K562 (cell line): ENCODE data around the gene NUP155. TPM values are rescaled to one million over a fixed set of nuclear protein-coding genes. Genes with fewer than 3 reads are reported as not detected.
A peak's percentile ranks its signal among the peaks of the same experiment; 100 is the strongest.

Experiments used
- ATF2 ChIP-seq: sonication (generic); formaldehyde crosslinking; IDR thresholded peaks from 2 replicates; pipeline ENCODE4 v1.8.1; 2022; ENCODE audit warnings: missing genetic modification reagents
- C11orf30 ChIP-seq: fragments of 450-650 bp; IDR thresholded peaks from 2 replicates; pipeline ENCODE4 v1.6.1; 2016; ENCODE audit warnings: low read depth, mild to moderate bottlenecking
- E2F8 ChIP-seq: fragments of 450-650 bp; IDR thresholded peaks from 2 replicates; pipeline ENCODE4 v1.7.1; 2018; ENCODE audit warnings: mild to moderate bottlenecking, low read depth; ENCODE audit not compliant: partially characterized antibody
- EWSR1 ChIP-seq: fragments of 450-650 bp; IDR thresholded peaks from 2 replicates; pipeline ENCODE4 v1.6.1; 2018; ENCODE audit warnings: borderline replicate concordance, mild to moderate bottlenecking, low read depth, moderate library complexity; ENCODE audit not compliant: partially characterized antibody
- HMGN3 ChIP-seq: IDR thresholded peaks from 2 replicates; pipeline ENCODE4 v1.6.1; 2011; ENCODE audit warnings: borderline replicate concordance, low read depth, mild to moderate bottlenecking, mixed read lengths, low read length; ENCODE audit not compliant: insufficient read length; ENCODE audit errors: extremely low read depth
- MAX ChIP-seq: sonication (generic); formaldehyde crosslinking; IDR thresholded peaks from 2 replicates; pipeline ENCODE4 v1.9.0; 2022; ENCODE audit warnings: mild to moderate bottlenecking, missing genetic modification reagents
- MEF2A ChIP-seq: IDR thresholded peaks from 2 replicates; pipeline ENCODE4 v1.6.1; 2011; ENCODE audit warnings: low read depth, mild to moderate bottlenecking, low read length, moderate library complexity; ENCODE audit not compliant: control insufficient read depth
- NR0B1 ChIP-seq: fragments of 450-650 bp; IDR thresholded peaks from one replicate; pipeline ENCODE4 v1.6.1; 2018; ENCODE audit warnings: mild to moderate bottlenecking, moderate library complexity; ENCODE audit not compliant: partially characterized antibody
- PCBP2 ChIP-seq: fragments of 200-400 bp; formaldehyde crosslinking; IDR thresholded peaks from 2 replicates; pipeline ENCODE4 v1.6.1; 2018; ENCODE audit warnings: low read length, low read depth, mild to moderate bottlenecking, moderate library complexity; ENCODE audit not compliant: poor library complexity, severe bottlenecking
- PHB ChIP-seq: fragments of 250-450 bp; sonication (Bioruptor Pico); IDR thresholded peaks from 2 replicates; pipeline ENCODE4 v1.5.0; 2021
- SIX5 ChIP-seq, 2 experiments: IDR thresholded peaks; 2 replicates each; pipeline ENCODE4 v1.6.1; 2011; ENCODE audit warnings: low read length in 2 of 2, borderline replicate concordance in 1 of 2, low read depth in 1 of 2, mild to moderate bottlenecking in 1 of 2, moderate library complexity in 1 of 2; ENCODE audit not compliant: insufficient read depth in 1 of 2
- STAT6 ChIP-seq: sonication (generic); formaldehyde crosslinking; IDR thresholded peaks from 2 replicates; pipeline ENCODE4 v1.8.1; 2023; ENCODE audit warnings: mild to moderate bottlenecking, missing genetic modification reagents
- TBL1XR1 ChIP-seq, 2 experiments: IDR thresholded peaks; 2 replicates each; pipeline ENCODE4 v1.6.1; 2012; ENCODE audit warnings: improper control_type of control experiment in 2 of 2, low read length in 2 of 2, mild to moderate bottlenecking in 1 of 2
- ZNF354B ChIP-seq: fragments of 250-450 bp; sonication (Bioruptor Pico); IDR thresholded peaks from 2 replicates; pipeline ENCODE4 v1.4.0; 2020
- ZNF644 ChIP-seq: fragments of 200-800 bp; sonication (Bioruptor generic); IDR thresholded peaks from 2 replicates; pipeline ENCODE4 v1.6.1; 2016; ENCODE audit warnings: low read depth, missing genetic modification characterization, missing compliant biosample characterization
- ZZZ3 ChIP-seq: fragments of 450-650 bp; IDR thresholded peaks from 2 replicates; pipeline ENCODE4 v1.6.1; 2016; ENCODE audit warnings: antibody characterized with exemption, mild to moderate bottlenecking, moderate library complexity
- polyA plus RNA-seq, 8 experiments: library from polyadenylated mRNA; depleted of rRNA in 4 of 8; stranded (reverse) in 5 of 8; unstranded in 3 of 8; fragments of >200 nt; fragmentation: Nextera tagmentation in 2 of 8; fragmentation: Illumina TruSeq in 1 of 8; extraction: Ambion mirVana in 2 of 8; extraction: Trizol in 1 of 8; gene quantifications; 2 replicates each; pipeline versions ENCODE4 v1.2.1 to v1.2.3, GENCODE V29; 2011 to 2014; ENCODE audit warnings: inconsistent platforms in 1 of 8, missing spikeins in 1 of 8
- total RNA-seq, 7 experiments: library from RNA; depleted of rRNA in 6 of 7; stranded (reverse); fragments of >200 nt in 6 of 7; fragmentation: Illumina TruSeq in 2 of 7; extraction: Trizol in 2 of 7; gene quantifications; 2 replicates each; pipeline versions ENCODE4 v1.2.1 to v1.2.3, GENCODE V29; 2011 to 2021; ENCODE audit warnings: low replicate concordance in 1 of 7

NUP155 gene
- total and polyA plus RNA-seq, 9 of the 15 experiments (the other 6 are each of a cell fraction or from before 2014, with no cell fraction given) = 39.3 to 130 (median 77.0) TPM

GRCh38 chr5:37370864-37371726 is at the start of gene NUP155 (continued):
- TF ChIP-seq ZZZ3 = peak; percentile 99
- TF ChIP-seq STAT6 (CRISPR knock-in tag) = peak; percentile 73; the same call in 1 of the 2 replicates
- TF ChIP-seq MEF2A = no peak
- peak; percentile 75 for TF ChIP-seq HMGN3
- TF ChIP-seq SIX5 (IDR thresholded peaks at IDR 0.05; ENCODE audit: borderline replicate concordance in 1 of 2, insufficient read depth in 1 of 2, low read depth in 1 of 2, low read length in 2 of 2) = peak; percentile 51 to 57; a peak in 2 of 4 replicates
- TF ChIP-seq ZNF354B (CRISPR knock-in tag) = no peak
- TF ChIP-seq C11orf30 = peak; percentile 100
- no peak for TF ChIP-seq ATF2 (CRISPR knock-in tag)
- peak; percentile 69 for TF ChIP-seq PHB (CRISPR knock-in tag)
- peak; percentile 98 for TF ChIP-seq MAX (CRISPR knock-in tag)
- TF ChIP-seq NR0B1 = no peak
- peak; percentile 98 for TF ChIP-seq E2F8
- TF ChIP-seq PCBP2 = no peak
- peak in 1 of 2 experiments; percentile 85; a peak in 2 of 4 replicates for TF ChIP-seq TBL1XR1 (IDR thresholded peaks at IDR 0.05; ENCODE audit: low read length in 2 of 2)
- peak; percentile 55; the same call in 1 of the 2 replicates for TF ChIP-seq ZNF644 (tag)
- TF ChIP-seq EWSR1 = no peak
